ENCODE data around the gene APOH.

DNA sequence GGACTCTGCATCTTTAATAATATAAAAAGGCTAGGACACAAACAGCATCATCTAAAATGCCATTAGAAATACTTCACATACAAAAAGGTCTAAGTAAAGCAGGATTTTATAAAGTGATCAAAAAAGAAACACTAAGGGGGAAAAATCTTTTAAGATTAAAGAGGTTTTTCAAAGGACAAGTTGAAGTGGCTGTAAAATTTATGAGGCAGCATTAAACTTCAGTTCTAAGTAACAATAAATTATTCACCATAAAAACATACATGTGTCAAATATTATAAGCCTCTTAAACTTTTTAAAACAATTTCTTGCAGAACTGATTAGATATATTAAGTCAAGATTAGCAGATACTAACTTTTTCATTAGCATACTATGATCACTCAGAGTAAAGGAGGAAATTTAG, 58.0 kb downstream of the APOH start:
- TF ChIP-seq KDM1A (IDR thresholded peaks at IDR 0.05) (no peak), POLR2AphosphoS2 (IDR thresholded peaks at IDR 0.05; ENCODE audit: low read length) (no peak), CHD1 (IDR thresholded peaks at IDR 0.05; ENCODE audit: low read length) (no peak), MCM3 (IDR thresholded peaks at IDR 0.05) (no peak), MTA1 (IDR thresholded peaks at IDR 0.05; ENCODE audit: borderline replicate concordance) (no peak)
- TF ChIP-seq, protein P1, sequence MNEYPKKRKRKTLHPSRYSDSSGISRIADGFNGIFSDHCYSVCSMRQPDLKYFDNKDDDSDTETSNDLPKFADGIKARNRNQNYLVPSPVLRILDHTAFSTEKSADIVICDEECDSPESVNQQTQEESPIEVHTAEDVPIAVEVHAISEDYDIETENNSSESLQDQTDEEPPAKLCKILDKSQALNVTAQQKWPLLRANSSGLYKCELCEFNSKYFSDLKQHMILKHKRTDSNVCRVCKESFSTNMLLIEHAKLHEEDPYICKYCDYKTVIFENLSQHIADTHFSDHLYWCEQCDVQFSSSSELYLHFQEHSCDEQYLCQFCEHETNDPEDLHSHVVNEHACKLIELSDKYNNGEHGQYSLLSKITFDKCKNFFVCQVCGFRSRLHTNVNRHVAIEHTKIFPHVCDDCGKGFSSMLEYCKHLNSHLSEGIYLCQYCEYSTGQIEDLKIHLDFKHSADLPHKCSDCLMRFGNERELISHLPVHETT (CRISPR knock-in tag; conservative IDR thresholded peaks at IDR 0.05 in 1 of 2, IDR thresholded peaks at IDR 0.05 in 1 of 2): no peak

All from K562 (cell line).